SU-DHL-6 (cell line): Measurements from ENCODE around the gene LLCFC1.

Experiments used
- CTCF ChIP-seq: fragments of 200-600 bp; sonication (generic); IDR thresholded peaks from one replicate; pipeline ENCODE4 v1.5.1; 2017; ENCODE audit warnings: antibody characterized with exemption, mild to moderate bottlenecking, low read length, moderate library complexity; ENCODE audit not compliant: insufficient read depth, poor library complexity, severe bottlenecking
- EZH2phosphoT487 ChIP-seq: fragments of 200-600 bp; sonication (generic), shearing (Covaris generic); conservative IDR thresholded peaks from 2 replicates; pipeline ENCODE4 v1.6.1; 2018; ENCODE audit warnings: mild to moderate bottlenecking, antibody characterized with exemption, low read length, moderate library complexity, mixed read lengths

- no peak for TF ChIP-seq CTCF
- TF ChIP-seq EZH2phosphoT487, result no peak
Observed at GRCh38 chr7:142962991-142963390, 23.7 kb downstream of the LLCFC1 start.
